Stimulated activated CD8-positive, alpha-beta memory T cell treated with anti-CD3 and anti-CD28 coated beads, Interleukin-4, amount 100 ng/mL, for 4 hours (primary cell): ENCODE results near the gene HAP1.
"Not testable (repeated sequence)": the region's sequence is repeated elsewhere in the genome, so short reads cannot be mapped to it uniquely, and the experiment has no call there.

Source experiments
- DNase-seq, 2 donors: peaks; one replicate each; pipeline ENCODE4 v3.0.0-alpha.2; 2020; ENCODE audit warnings: low read depth in 2 of 2, low spot score in 1 of 2

Gene HAP1

GRCh38 chr17:41734139-41734948 is at the start of gene HAP1:
TSS of gene HAP1 (minus strand) at chr17:41734643. CDS start at chr17:41734634, 9 bp downstream.
- no peak for DNase-seq

GRCh38 chr17:41782142-41782541 is 47.7 kb upstream of the HAP1 start:
- no peak for DNase-seq

- no peak for DNase-seq
Measured at GRCh38 chr17:41781404-41782110, 47.1 kb upstream of the HAP1 start.

GRCh38 chr17:41779954-41780353 is 45.5 kb upstream of the HAP1 start:
- no peak for DNase-seq

- DNase-seq = no peak
Measured at GRCh38 chr17:41777574-41778188, 43.2 kb upstream of the HAP1 start.

- DNase-seq = no peak
Measured at GRCh38 chr17:41777157-41777573, 42.7 kb upstream of the HAP1 start.

GRCh38 chr17:41776262-41776900 is 41.9 kb upstream of the HAP1 start:
- not testable (repeated sequence) for DNase-seq

- no peak for DNase-seq
Measured at GRCh38 chr17:41775394-41776226, 41.2 kb upstream of the HAP1 start.

GRCh38 chr17:41773731-41774193 is 39.3 kb upstream of the HAP1 start:
- DNase-seq = no peak

- no peak for DNase-seq
Measured at GRCh38 chr17:41773190-41773588, 38.7 kb upstream of the HAP1 start.

GRCh38 chr17:41772586-41773189 is 38.2 kb upstream of the HAP1 start:
- no peak for DNase-seq

- DNase-seq = no peak
Measured at GRCh38 chr17:41772218-41772585, 37.8 kb upstream of the HAP1 start.

GRCh38 chr17:41771389-41772206 is 37.2 kb upstream of the HAP1 start:
- DNase-seq = no peak

- DNase-seq = no peak
Measured at GRCh38 chr17:41769985-41770384, 35.5 kb upstream of the HAP1 start.

- DNase-seq = no peak
Measured at GRCh38 chr17:41769346-41769862, 35.0 kb upstream of the HAP1 start.

GRCh38 chr17:41768682-41769288 is 34.3 kb upstream of the HAP1 start:
- no peak for DNase-seq

GRCh38 chr17:41767324-41768042 is 33.0 kb upstream of the HAP1 start:
- no peak for DNase-seq

GRCh38 chr17:41766135-41766534 is 31.7 kb upstream of the HAP1 start:
- no peak for DNase-seq
